ENCODE results near the gene ALG1. TPM values are rescaled to one million over a fixed set of nuclear protein-coding genes. Genes with fewer than 3 reads are reported as not detected.

ALG1 gene
- total and polyA plus RNA-seq, 2 experiments from 2014 or later, result 20.2 to 36.4 TPM

- Histone ChIP-seq H3K79me2 (replicated peaks; ENCODE audit: insufficient read depth) (peaks cover 35% of the 10 kb centered on the region), H4K20me1 (replicated peaks; ENCODE audit: insufficient read depth) (no peaks in the 10 kb centered on the region; the same call in 1 of the 2 replicates), H3K4me1 (ENCODE audit: insufficient read depth) (peaks cover 7% of the 10 kb centered on the region), H3K36me3 (ENCODE audit: insufficient read depth) (no peaks in the 10 kb centered on the region), H3K9me2 (ENCODE audit: insufficient read depth) (no peaks in the 10 kb centered on the region), H3K27me3 (ENCODE audit: insufficient read depth) (no peaks in the 10 kb centered on the region), H3F3A (replicated peaks; ENCODE audit: low read depth) (no peaks in the 10 kb centered on the region; the same call in 1 of the 2 replicates), H2AFZ (peak overlapping the region; percentile 97; the same call in 1 of the 2 replicates), H3K4me2 (no peak overlapping the region), H3K4me3 (no peak overlapping the region), H3K27ac (ENCODE audit: low read depth) (no peak overlapping the region)
- TF ChIP-seq ZNF331 (CRISPR knock-in tag; IDR thresholded peaks at IDR 0.05; ENCODE audit: low read depth) (no peak), EZH2phosphoT487 (IDR thresholded peaks at IDR 0.05; ENCODE audit: unreplicated experiment) (no peak)
- TF ChIP-seq, protein P1, sequence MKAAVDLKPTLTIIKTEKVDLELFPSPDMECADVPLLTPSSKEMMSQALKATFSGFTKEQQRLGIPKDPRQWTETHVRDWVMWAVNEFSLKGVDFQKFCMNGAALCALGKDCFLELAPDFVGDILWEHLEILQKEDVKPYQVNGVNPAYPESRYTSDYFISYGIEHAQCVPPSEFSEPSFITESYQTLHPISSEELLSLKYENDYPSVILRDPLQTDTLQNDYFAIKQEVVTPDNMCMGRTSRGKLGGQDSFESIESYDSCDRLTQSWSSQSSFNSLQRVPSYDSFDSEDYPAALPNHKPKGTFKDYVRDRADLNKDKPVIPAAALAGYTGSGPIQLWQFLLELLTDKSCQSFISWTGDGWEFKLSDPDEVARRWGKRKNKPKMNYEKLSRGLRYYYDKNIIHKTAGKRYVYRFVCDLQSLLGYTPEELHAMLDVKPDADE (IDR thresholded peaks at IDR 0.05), result no peak
- no peak overlapping the region for H3K4me3 Mint-ChIP-seq
- H3K36me3 Mint-ChIP-seq (ENCODE audit: low read depth), result peaks cover 14% of the 10 kb centered on the region
- ATAC-seq (no peak), DNase-seq (ENCODE audit: low spot score) (no peak)
- peaks cover 18% of the 10 kb centered on the region for H3K4me1 Mint-ChIP-seq
- H3K9me3 Mint-ChIP-seq, result 0 out of 3 replicates have a peak, but pooled peaks cover 3% of the 10 kb centered on the region
- H3K27me3 Mint-ChIP-seq (ENCODE audit: insufficient read depth, low read depth, poor library complexity), result peaks cover 13% of the 10 kb centered on the region
- no peak overlapping the region for H3K27ac Mint-ChIP-seq
Measured at GRCh38 chr16:5070431-5071186, 1.0 kb upstream of the ALG1 start.

DNA sequence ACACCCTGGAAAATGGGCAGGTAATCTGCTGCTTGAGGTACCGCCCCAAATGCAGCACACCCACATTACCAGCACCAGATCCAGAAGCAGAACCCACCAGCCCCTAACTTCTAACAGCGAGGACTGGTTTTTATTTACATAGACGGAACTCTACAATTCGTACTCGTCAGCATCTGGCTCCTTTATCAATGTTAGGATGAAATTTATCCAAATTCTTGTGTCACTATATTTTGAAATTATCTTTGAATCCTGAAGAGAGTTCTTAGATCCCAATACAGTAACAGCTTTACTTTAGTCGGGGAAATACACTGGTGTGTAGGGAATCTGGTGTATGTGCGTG, 332 bp upstream of the ALG1 start:
- Histone ChIP-seq H3K4me3 (peak overlapping the region; percentile 94), H3K4me2 (peak overlapping the region; percentile 97; the same call in 1 of the 2 replicates), H3K9me2 (ENCODE audit: insufficient read depth) (no peaks in the 10 kb centered on the region), H3K4me1 (ENCODE audit: insufficient read depth) (peaks cover 7% of the 10 kb centered on the region), H3K27ac (ENCODE audit: low read depth) (no peak overlapping the region), H4K20me1 (replicated peaks; ENCODE audit: insufficient read depth) (no peaks in the 10 kb centered on the region; the same call in 1 of the 2 replicates), H3K36me3 (ENCODE audit: insufficient read depth) (no peaks in the 10 kb centered on the region), H3F3A (replicated peaks; ENCODE audit: low read depth) (no peaks in the 10 kb centered on the region; the same call in 1 of the 2 replicates), H3K27me3 (ENCODE audit: insufficient read depth) (no peaks in the 10 kb centered on the region), H2AFZ (peak overlapping the region; percentile 97), H3K79me2 (replicated peaks; ENCODE audit: insufficient read depth) (peaks cover 35% of the 10 kb centered on the region)
- peaks cover 18% of the 10 kb centered on the region for H3K4me1 Mint-ChIP-seq
- peaks cover 21% of the 10 kb centered on the region for H3K36me3 Mint-ChIP-seq (ENCODE audit: low read depth)
- peak overlapping the region; percentile 96 for H3K4me3 Mint-ChIP-seq
- ATAC-seq, result no peak
- no peak for DNase-seq (ENCODE audit: low spot score)
- peaks cover 14% of the 10 kb centered on the region for H3K27me3 Mint-ChIP-seq (ENCODE audit: insufficient read depth, low read depth, poor library complexity)
- H3K27ac Mint-ChIP-seq, result no peak overlapping the region
- H3K9me3 Mint-ChIP-seq, result 0 out of 3 replicates have a peak, but pooled peaks cover 3% of the 10 kb centered on the region
- TF ChIP-seq ZNF331 (CRISPR knock-in tag; IDR thresholded peaks at IDR 0.05; ENCODE audit: low read depth) (no peak), CREB1 (CRISPR knock-in tag; IDR thresholded peaks at IDR 0.05; ENCODE audit: low read depth) (no peak), EZH2 (IDR thresholded peaks at IDR 0.05; ENCODE audit: low read depth, unreplicated experiment) (no peak), STAT1 (IDR thresholded peaks at IDR 0.05; ENCODE audit: unreplicated experiment) (no peak), POLR2AphosphoS5 (IDR thresholded peaks at IDR 0.05; ENCODE audit: low read depth) (no peak), JUNB (IDR thresholded peaks at IDR 0.05; ENCODE audit: unreplicated experiment) (no peak), ZNF114 (CRISPR knock-in tag; IDR thresholded peaks at IDR 0.05) (no peak), EZH2phosphoT487 (IDR thresholded peaks at IDR 0.05; ENCODE audit: unreplicated experiment) (no peak), NANOG (IDR thresholded peaks at IDR 0.05; ENCODE audit: borderline replicate concordance) (no peak)
- TF ChIP-seq, protein P2, sequence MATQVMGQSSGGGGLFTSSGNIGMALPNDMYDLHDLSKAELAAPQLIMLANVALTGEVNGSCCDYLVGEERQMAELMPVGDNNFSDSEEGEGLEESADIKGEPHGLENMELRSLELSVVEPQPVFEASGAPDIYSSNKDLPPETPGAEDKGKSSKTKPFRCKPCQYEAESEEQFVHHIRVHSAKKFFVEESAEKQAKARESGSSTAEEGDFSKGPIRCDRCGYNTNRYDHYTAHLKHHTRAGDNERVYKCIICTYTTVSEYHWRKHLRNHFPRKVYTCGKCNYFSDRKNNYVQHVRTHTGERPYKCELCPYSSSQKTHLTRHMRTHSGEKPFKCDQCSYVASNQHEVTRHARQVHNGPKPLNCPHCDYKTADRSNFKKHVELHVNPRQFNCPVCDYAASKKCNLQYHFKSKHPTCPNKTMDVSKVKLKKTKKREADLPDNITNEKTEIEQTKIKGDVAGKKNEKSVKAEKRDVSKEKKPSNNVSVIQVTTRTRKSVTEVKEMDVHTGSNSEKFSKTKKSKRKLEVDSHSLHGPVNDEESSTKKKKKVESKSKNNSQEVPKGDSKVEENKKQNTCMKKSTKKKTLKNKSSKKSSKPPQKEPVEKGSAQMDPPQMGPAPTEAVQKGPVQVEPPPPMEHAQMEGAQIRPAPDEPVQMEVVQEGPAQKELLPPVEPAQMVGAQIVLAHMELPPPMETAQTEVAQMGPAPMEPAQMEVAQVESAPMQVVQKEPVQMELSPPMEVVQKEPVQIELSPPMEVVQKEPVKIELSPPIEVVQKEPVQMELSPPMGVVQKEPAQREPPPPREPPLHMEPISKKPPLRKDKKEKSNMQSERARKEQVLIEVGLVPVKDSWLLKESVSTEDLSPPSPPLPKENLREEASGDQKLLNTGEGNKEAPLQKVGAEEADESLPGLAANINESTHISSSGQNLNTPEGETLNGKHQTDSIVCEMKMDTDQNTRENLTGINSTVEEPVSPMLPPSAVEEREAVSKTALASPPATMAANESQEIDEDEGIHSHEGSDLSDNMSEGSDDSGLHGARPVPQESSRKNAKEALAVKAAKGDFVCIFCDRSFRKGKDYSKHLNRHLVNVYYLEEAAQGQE (IDR thresholded peaks at IDR 0.05; ENCODE audit: unreplicated experiment), result no peak
- TF ChIP-seq, protein P1 (IDR thresholded peaks at IDR 0.05), result no peak

Data from GM23338 (cell line).